GM19438 (cell line): ENCODE data around the gene FANK1.
"Not testable (repeated sequence)": the region's sequence is repeated elsewhere in the genome, so short reads cannot be mapped to it uniquely, and the experiment has no call there.

ENCODE experiments used
- ATAC-seq: cut with Tn5 transposase; IDR thresholded peaks from one replicate; pipeline ENCODE4 v1.9.1; 2021; ENCODE audit warnings: low read depth; ENCODE audit not compliant: unreplicated experiment

The FANK1 gene

GRCh38 chr10:126016156-126016805 lies 119.9 kb downstream of the FANK1 start:
- ATAC-seq, result no peak

GRCh38 chr10:126016882-126017281 lies 120.5 kb downstream of the FANK1 start:
- no peak for ATAC-seq

- no peak for ATAC-seq
Measured at GRCh38 chr10:126017961-126018560, 121.7 kb downstream of the FANK1 start.

- ATAC-seq, result no peak
Measured at GRCh38 chr10:126021833-126022500, 125.6 kb downstream of the FANK1 start.

- no peak for ATAC-seq
Measured at GRCh38 chr10:126022841-126023240, 126.5 kb downstream of the FANK1 start.

GRCh38 chr10:126027692-126028091 lies 131.3 kb downstream of the FANK1 start:
- ATAC-seq, result no peak

GRCh38 chr10:126029999-126030398 lies 133.6 kb downstream of the FANK1 start:
- ATAC-seq, result no peak

- no peak for ATAC-seq
Measured at GRCh38 chr10:126034586-126034985, 138.2 kb downstream of the FANK1 start.

GRCh38 chr10:126036515-126036914 lies 140.2 kb downstream of the FANK1 start:
- ATAC-seq, result no peak

GRCh38 chr10:126037946-126038345 lies 141.6 kb downstream of the FANK1 start:
- no peak for ATAC-seq

- ATAC-seq, result no peak
Measured at GRCh38 chr10:126041117-126041516, 144.8 kb downstream of the FANK1 start.

- peak; percentile 99 for ATAC-seq
Measured at GRCh38 chr10:126041804-126042231, 145.5 kb downstream of the FANK1 start.

- ATAC-seq, result no peak
Measured at GRCh38 chr10:126042354-126042753, 146.0 kb downstream of the FANK1 start.

GRCh38 chr10:126042906-126043305 lies 146.5 kb downstream of the FANK1 start:
- no peak for ATAC-seq

- ATAC-seq, result no peak
Measured at GRCh38 chr10:126043389-126043788, 147.0 kb downstream of the FANK1 start.

GRCh38 chr10:126045861-126046260 lies 149.5 kb downstream of the FANK1 start:
- no peak for ATAC-seq

GRCh38 chr10:126046831-126047230 lies 150.5 kb downstream of the FANK1 start:
- ATAC-seq, result no peak

GRCh38 chr10:126047749-126048148 lies 151.4 kb downstream of the FANK1 start:
- ATAC-seq, result not testable (repeated sequence)

GRCh38 chr10:126049759-126050700 lies 153.7 kb downstream of the FANK1 start:
- ATAC-seq, result no peak

GRCh38 chr10:126052171-126052570 lies 155.8 kb downstream of the FANK1 start:
- no peak for ATAC-seq

GRCh38 chr10:126054191-126054590 lies 157.8 kb downstream of the FANK1 start:
- ATAC-seq, result no peak
